ENCODE data around the gene MAP2K1.
"Not testable (repeated sequence)": the region's sequence is repeated elsewhere in the genome, so short reads cannot be mapped to it uniquely, and the experiment has no call there.

Gene MAP2K1

DNA sequence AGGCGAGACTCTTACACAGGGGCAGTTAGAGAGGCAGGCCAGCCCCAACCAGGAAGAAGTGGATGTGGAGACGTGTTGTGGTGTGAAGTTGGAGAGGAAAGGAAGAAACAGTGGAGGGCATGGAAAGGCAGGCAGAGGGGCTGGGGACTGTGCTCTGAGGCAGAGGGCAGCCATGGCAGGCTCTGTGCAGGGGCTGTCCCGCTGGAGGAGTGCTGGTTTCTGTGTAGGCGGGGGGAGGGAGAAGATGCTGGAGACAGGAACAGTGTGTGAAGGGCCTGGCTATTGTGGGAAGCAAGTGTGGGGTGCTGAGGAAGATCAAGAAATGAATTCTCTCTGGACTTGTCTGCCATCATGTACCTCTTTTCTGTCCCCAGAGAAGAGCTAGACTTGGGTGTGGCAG is 89.8 kb downstream of the MAP2K1 start:
- no peak for DNase-seq (ENCODE audit: low read depth)

DNA sequence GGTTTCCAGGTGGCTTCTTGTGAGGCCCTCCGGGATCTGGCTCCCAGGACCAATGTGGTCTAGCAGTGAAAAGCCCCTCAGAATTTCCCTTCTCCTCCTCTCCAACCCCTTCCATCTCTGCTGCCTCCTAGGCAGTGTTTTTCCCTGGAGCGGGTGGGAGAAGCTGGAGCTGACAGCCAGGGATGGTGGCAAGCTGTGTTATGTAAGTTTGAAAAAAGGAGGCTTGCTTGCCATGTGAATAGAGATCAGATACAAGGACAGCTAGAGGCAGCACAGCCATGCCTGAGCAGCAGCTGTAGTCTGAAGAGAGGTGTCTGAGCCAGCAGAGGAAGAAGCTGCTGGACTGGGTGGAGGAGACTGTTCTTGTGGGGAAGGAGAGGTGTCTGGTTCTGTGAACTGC is 90.3 kb downstream of the MAP2K1 start:
- no peak for DNase-seq (ENCODE audit: low read depth)

DNA sequence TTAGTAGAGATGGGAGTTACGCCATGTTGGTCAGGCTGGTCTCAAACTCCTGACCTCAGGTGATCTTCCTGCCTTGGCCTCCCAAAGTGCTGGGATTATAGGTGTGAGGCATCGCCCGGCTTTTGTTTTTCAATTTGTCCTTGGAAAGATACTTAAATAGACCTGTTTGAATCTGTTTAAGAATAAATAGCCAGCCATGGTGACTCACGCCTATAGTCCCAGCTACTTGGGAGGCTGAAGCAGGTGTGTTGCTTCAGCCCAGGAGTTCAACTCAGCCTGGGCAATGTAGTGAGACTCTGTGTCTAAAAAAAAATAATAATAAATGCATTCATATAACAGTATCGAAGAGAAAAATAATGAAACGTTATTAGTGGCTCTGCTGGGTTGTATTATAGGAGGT is 93.6 kb downstream of the MAP2K1 start:
- no peak for DNase-seq (ENCODE audit: low read depth)

DNA sequence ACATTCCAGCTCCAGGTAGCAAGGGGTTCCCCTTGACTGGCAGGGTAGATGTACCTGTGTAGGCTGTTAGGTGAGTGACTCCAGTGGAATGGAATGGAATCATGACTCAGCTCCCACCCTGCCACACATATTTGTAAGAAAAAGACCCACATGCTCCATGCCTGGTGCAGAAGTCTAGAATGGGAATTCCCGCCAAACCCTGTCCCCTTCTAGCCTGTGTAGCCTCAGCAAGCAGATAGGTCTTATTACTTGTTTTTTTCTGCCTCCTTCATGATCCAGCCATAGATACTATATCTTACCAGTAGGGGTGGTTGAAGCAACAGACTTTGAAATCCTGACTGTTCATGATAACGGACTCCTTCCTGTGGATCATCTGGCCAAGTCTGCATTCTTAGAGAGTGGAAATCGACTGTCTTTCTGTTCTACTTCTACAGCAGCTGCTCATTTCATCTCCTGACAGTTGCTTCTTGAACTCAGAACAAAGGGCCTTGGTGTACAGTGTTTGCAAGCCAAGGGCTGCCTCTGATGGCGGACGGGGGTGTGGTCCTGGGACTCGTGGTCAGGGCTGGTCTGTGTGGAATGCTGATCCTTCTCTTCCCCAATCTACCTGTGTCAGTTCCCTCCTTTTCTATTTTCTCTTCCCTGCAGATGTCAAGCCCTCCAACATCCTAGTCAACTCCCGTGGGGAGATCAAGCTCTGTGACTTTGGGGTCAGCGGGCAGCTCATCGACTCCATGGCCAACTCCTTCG is 94.6 kb downstream of the MAP2K1 start:
- no peak for DNase-seq (ENCODE audit: low read depth)

DNA sequence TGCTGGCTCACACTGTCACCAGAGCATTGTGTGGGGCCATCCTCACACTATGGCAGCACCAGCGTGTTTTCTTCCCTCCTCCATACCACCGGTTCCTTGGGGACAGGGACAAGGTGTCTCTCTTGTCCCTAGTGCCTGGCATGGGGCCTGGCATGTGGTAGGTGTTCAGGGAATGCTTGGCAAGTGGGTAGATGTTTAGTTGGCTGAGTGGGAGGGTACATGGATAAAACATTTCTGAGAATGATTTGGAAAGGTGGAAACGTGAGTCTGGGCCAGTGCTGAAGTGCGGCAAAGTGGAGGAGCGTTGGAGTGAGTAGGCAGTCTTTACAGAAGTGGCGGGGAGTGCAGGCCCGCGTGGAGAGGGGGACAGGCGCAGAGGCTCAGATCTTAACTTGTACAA is 95.8 kb downstream of the MAP2K1 start:
- DNase-seq (ENCODE audit: low read depth), result no peak

DNA sequence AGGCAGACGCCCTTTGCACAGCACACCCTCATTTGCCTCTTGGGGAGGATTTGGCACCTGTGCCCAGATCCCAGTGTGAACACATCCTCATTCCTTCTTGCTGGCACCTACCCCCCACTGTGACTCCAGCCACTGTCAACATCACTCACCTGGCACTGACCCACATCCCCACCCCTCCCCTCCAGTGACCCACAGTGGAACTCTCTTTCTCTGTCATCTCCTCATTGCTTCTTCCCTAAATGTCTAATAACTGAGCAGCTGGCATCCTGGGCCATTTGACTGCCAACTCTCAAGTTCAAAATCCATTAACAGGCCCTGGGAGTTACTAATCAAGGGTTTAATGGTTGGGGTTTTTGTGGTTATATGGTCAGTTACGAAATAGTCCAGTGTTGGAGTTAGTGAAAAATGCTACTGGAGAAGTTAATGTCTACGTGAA is 96.4 kb downstream of the MAP2K1 start:
- DNase-seq (ENCODE audit: low read depth), result no peak

DNA sequence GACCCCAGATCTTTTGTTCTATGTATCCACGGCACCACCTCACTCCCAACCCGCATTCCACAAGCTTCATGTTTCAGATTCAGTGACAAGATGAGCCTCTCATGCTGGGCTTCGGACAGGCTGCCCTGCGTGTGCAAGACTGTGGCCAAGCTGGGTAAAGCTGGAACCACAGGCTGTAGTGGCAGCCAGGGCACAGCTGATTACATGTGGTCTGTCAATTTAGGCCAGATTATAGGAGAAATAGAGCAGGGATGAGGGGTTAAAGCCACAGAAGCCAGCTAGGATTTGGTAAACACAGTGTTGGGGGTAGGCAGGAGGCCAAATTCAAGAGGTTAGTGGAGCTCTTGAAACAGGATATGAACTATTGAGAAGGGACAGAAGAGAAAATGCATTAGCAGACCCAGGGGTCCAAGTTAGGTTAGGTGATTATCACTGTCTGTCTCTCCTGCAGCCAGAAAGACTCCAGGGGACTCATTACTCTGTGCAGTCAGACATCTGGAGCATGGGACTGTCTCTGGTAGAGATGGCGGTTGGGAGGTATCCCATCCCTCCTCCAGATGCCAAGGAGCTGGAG is 97.9 kb downstream of the MAP2K1 start:
- no peak for DNase-seq (ENCODE audit: low read depth)

DNA sequence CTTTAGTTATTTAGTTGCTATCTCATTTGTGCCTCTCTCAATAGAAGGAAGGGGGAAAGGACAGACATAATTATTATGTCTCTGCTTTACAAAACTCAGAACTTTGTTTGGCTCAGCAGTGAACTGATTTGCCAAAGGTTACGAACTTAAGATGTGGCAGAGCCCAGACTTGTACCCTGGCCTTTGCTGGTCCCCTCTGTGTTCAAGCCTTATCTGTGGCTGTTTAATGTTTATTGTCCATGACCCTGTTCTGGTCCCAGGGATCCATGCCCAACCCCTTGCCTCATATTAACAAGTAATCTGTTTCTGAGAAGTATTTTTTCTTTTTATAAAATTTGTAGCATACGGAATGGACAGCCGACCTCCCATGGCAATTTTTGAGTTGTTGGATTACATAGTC is 100.2 kb downstream of the MAP2K1 start:
- no peak for DNase-seq (ENCODE audit: low read depth)

DNA sequence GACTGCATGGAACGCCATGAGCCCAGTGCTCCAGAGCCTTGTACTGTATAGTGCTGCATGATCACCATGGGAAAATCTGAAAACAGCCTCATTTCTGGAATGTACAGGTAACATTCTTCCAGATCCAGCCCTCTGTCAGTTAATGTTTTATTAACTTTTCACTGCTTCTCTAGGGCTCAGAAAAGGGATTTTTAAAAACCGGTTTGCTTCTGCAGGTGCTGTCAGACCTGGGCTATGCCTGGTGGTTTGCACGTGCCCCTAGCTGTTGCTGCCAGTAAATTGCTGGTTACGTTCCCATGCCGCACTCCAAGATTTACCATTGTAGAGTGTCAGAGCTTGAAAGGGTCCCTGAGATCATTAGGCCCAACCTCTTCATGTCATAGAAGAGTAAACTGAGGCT is 101.8 kb downstream of the MAP2K1 start:
- DNase-seq (ENCODE audit: low read depth), result no peak

DNA sequence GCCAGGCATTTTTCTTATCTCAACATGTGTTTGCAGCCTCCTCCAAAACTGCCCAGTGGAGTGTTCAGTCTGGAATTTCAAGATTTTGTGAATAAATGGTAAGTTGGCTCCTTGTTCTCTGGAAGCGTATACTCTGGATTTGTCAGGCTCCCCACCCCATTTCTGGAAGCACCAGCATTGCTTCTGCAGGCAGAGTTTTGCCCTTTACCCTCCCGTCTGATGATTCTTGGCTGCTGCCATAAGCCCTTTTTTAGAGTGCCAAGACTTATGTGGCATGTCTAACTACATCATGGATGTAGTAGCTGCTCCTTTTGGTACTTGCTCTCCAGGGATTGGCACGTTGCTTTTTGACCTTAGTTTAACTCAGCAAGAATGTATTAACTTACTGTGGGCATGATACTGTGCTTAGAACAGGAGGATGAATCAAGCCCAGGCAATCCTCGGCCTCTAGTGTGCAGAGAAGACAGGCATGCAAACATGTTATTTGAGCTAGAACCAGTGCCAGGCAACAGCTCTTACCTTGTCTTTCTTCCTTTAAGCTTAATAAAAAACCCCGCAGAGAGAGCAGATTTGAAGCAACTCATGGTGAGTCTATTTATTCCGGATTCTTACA is 102.6 kb downstream of the MAP2K1 start:
- DNase-seq (ENCODE audit: low read depth), result no peak

DNA sequence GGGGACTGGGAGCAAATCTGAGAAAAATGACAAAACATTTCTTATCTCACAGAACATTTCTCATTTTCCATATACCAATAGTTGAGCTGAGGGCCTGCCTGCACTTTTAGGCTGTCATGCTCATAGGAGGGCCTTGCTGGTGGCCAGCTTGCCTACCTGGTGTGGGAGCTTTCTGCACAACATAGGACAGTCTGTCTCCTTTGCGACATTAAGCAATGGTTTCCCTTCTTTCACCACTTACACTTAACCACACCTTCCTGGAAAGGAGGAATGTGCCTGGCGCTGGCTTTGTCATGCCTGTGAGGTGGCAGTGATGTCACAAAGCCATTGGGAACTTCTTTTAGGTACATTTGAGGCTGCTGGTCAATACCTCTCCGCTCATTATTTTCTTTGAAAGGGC is 105.1 kb downstream of the MAP2K1 start:
- no peak for DNase-seq (ENCODE audit: low read depth)

DNA sequence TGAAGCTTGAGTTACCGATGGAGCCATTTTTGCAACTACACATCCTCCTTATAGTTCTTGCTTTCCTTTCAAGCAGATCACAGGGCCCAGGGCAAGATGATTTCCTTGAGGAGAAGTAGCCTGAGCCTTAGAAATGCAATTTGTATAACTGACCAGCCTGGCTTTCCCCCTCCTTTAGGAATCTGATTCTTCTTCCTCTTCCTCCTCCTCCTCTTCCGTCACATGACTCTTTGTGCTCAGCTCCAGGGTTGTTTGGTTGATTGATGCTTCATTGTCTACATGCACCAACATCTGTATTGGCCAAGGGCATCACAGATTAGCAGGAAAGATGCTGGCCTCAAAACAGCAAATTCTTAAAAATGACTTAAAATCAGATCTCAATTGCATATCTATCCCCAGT is 107.5 kb downstream of the MAP2K1 start:
- DNase-seq (ENCODE audit: low read depth), result no peak

DNA sequence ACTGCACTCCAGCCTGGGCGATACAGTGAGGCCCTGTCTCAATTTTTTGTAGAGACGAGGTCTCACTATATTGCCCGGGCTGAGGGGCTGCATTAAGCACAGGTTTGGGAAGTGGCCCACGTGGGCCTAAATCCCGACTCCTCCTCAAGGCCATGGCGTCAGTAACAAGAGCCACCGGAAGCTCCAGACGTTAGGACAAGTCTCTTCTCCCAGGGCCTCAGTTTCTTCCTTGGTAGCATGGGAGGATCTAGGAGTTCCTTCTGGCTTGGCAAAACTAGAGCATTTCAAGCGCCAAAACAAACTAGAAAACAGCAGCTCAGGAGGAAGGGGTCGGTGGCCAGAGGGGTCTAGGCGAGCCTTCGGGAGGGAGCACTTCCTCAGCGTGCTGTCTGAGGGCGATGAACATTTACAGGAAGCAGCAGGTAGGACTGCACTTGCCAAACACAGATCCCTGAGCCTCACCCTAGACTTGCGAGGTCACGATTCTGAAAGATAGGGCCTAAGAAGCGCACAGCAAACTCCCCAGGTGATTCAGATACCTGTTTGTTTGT is 110.3 kb downstream of the MAP2K1 start:
- DNase-seq (ENCODE audit: low read depth), result no peak

DNA sequence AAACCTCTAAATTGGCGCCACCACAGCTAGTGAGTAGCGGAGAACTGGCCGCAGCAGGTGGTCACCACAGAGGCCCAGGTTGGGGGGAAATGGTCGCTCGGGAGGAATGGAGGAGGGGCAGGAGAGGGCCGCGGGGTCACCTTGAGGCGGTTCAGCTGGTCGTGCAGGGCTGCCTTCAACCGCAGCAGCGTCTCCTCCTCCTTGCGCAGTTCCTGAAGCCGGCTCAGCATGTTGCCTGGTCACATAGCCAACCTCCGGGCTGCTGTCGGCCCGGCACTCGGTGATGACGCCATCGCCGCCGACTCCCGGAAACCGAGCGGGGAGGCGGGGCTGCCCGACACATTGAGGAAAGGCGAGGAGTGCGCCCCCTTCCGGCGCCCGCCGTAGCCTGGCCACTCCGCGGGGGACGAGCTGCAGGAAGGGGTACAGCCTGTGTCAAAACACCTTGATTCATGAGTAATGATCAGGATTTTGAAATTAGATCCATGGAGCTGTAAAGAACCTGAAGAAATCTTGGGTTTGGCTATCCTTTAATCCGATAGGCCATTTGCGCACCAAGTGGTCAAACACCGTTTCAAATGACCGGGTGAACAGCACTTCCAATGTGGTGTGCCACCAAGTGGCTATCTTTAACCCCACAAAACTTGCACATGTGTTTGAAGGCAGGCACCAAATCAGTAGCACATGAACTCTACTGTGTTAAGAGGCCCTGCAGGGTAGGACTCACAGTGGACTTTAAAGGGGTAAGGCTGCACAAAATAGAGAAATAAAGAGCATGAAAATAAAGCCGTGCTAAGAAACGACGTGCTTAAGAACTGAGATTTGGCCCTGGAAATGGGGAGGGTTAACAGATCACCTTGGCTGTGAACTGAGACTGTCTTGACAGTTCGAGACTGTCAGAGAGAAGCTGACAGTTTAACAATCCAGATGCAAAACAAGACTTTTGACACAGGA is 111.1 kb downstream of the MAP2K1 start, which contains the start of gene SNAPC5:
Gene SNAPC5 (minus strand): TSS at position 261 of the 954 bp plus-strand sequence. CDS start 31 bp downstream, at position 230.
- peak; percentile 77 for DNase-seq (ENCODE audit: low read depth)

DNA sequence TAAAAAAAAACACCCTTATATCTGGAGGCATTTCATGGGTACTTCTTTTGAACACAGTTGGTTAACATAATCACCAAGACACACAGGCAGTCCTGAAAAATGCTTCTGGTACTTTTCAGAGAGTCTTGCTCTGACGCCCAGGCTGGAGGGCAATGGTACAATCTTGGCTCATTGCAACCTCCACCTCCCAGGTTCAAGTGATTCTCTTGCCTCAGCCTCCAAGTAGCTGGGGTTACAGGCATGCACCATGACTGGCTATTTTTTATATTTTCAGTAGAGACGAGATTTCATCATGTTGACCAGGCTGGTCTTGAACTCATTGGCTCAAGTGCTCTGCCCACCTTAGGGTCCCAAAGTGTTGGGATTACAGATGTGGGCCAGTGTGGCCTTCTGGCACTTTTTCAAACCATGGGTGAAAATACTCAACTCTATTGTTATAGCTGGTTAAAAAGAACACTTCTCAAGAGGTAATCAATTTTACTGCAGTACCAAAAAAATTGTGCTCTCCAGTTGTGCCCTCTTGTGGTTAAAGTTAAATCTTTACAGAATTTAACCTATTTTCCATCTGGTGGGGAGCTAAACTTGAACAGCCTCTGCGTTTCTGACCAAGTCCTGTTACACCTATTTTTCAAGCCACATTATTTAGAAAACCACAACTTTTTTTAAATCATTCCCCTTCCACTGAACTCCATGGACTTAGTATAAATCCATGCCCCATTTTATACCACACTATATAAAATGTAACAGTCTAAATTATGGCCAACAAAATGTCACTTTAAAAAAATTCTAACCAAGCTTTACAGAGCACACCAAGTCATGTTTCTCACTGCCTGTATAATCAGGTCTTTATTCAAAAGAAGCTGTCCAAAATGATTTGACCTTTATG is 112.0 kb downstream of the MAP2K1 start:
- DNase-seq (ENCODE audit: low read depth), result no peak

DNA sequence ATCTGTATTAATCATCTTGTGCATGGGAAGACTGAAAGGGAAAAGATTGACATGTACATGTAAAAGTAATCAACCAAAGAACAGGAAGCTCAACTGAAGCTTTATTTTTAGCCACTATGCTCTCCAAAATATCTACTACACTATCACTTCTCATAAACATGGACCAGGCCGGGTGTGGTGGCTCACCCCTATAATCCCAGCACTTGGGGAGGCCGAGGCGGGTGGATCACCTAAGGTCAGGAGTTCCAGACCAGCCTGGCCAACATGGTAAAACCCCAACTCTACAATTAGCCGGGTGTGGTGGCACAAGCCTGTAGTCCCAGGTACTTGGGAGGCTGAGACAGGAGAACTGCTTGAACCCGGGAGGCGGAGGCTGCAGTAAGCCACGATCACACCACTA is 113.6 kb downstream of the MAP2K1 start:
- DNase-seq (ENCODE audit: low read depth), result not testable (repeated sequence)

DNA sequence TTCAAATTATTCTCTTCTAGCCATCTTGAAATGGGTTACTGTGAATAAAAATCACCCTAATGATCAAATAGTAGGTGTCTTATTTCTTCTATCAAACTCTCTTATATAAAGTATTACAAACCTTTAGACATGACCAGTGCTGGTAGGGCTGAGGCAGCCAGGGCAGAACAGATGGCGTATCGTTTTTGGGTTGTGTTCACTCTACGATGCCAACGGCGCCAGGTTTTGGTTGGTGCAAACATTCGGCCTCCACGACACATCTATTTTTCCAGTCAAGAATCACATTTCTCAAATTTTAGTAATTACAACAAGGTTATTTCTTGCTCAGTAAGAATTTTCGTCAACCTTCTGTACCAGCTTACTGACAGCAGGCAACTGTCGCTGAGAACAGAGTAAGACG is 115.8 kb downstream of the MAP2K1 start:
- no peak for DNase-seq (ENCODE audit: low read depth)

DNA sequence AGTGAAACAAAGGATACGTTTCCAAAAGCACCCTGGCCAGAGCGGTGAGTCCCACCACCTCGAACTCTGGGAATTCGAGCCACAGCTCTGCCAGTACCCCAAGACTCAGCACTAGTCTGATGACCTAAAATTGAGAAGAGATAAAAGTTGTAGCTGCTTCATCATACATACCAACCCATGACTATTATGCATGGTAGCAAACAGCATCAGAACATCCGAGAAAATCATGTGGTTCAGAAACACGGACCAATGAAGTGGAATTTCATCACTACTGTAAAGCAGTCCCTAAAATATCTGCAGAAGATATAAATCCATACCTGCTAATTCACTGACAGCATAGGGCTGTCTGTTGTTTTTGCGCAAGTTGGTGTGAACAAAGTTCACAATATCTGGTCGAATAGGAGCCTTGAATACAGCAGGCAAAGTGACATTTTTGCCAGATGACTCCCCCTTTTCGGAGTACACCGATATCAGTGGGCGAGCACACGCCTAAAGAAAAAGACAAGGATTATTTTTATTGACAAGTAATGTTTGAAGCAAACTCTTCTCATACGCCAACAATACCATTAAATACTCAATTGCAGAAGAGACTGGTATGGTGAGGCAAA is 116.4 kb downstream of the MAP2K1 start:
- not testable (repeated sequence) for DNase-seq (ENCODE audit: low read depth)

DNA sequence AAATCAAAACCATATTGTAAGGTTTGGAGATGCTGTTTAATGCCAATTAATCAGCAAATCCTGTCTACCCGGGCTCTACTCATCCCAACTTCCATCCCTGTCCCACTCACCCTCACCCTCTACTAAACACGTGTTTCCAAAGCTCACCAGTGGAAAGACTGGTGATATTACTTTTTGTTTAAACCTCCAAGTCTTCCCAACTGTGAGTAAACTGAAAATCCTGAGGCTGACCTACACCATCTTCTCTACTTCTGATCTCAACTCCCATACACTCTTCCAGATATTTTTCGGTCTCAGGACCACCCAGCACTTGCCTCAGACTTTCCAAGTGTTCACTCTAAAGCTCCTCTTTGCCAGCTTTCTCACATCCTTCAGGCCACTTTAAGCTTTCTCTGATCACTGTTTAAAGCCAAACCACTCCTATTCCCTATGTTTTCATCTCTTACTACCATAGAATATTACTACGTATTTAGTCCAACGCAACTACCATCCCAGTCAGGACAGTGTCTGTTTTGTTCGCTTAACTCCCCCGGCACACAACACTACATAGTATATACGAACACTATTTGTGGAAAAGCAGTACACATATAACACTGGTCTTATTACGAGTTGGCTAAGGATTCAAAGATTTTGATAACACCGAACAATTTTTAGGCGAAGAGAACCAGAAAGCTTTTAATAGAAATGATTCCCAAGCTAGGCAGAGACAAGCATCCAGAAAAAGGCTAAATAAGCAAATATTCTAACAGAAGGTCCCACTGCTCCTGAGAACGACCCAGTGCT is 117.3 kb downstream of the MAP2K1 start:
- no peak for DNase-seq (ENCODE audit: low read depth)

Measured in HS-5 (cell line).